ENCODE measurements around the gene CAGE1. TPM values are rescaled to one million over a fixed set of nuclear protein-coding genes. Genes with fewer than 3 reads are reported as not detected.

The CAGE1 gene
- polyA plus RNA-seq, 2 of the 4 experiments (the other 2 are of a cell fraction): 0.09 to 0.12 TPM

DNA sequence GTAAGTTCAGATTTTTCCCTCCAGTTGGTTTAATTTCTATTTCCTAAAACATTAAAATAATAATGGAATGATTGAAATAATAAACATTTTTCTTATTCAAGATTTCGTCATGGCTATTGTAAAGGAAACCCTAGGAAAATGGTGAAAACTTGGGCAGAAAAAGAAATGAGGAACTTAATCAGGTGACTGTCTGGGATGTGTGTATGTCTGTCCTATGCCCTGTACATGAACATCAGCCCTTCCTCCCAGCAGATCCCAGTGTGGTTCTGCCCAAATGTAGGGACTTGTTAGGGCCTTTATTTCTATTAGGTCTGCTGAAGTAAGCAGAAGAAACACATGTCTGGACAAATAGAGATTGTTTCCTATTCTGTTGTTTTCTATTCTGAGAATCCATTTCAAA is 13.2 kb upstream of the CAGE1 start:
- CTCF ChIA-PET: no interaction called here
- POLR2A ChIA-PET: no interaction called here
- FAIRE-seq: no peak
- Histone ChIP-seq H3K9me3 (no peaks in the 10 kb centered on the region), H3K4me1 (no peaks in the 10 kb centered on the region), H3K27ac (no peak overlapping the region), H3K4me2 (no peak overlapping the region), H3K4me3 (no peak overlapping the region)
- no peak for DNase-seq (ENCODE audit: low read depth in 1 of 2, low spot score in 1 of 2)
- ATAC-seq: no peak
- TF ChIP-seq ZC3H11A (IDR thresholded peaks at IDR 0.05) (no peak), JUNB (IDR thresholded peaks at IDR 0.05) (no peak), PHF8 (IDR thresholded peaks at IDR 0.05; ENCODE audit: borderline replicate concordance, low read depth) (no peak), RARB (CRISPR knock-in tag; IDR thresholded peaks at IDR 0.05) (no peak), FOXS1 (CRISPR knock-in tag; IDR thresholded peaks at IDR 0.05) (no peak), FOSL2 (IDR thresholded peaks at IDR 0.05) (no peak), FOSL2 (CRISPR knock-in tag; IDR thresholded peaks at IDR 0.05) (no peak), CBX2 (IDR thresholded peaks at IDR 0.05; ENCODE audit: borderline replicate concordance, low read depth) (no peak), KDM5A (IDR thresholded peaks at IDR 0.05) (no peak), RNF2 (IDR thresholded peaks at IDR 0.05; ENCODE audit: borderline replicate concordance, low read depth) (no peak)
- TF ChIP-seq, protein P1, sequence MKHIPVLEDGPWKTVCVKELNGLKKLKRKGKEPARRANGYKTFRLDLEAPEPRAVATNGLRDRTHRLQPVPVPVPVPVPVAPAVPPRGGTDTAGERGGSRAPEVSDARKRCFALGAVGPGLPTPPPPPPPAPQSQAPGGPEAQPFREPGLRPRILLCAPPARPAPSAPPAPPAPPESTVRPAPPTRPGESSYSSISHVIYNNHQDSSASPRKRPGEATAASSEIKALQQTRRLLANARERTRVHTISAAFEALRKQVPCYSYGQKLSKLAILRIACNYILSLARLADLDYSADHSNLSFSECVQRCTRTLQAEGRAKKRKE (CRISPR knock-in tag; IDR thresholded peaks at IDR 0.05; ENCODE audit: low read depth): no peak
- WGBS (ENCODE audit: missing lambda C conversion rate): 88% methylated on average over 1 of the region's 1 CpG

DNA sequence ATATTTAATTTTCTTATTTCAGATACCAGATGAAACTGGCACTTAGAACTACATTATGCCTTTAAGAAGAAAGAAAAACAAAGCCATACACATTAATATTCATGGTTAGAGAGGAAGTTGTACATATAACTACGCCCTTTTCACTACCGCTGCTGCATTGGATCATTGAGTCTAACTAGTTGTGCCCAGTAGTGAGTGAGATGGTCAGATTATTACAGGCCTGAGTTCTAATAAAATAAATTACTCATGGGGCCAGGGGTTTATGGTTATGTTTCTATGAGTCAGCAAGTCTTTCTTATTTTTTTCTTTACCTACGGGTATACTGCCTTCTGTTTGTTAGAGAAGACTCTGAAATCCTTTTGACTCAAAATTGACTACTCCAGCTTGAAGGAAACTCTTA is 11.5 kb upstream of the CAGE1 start:
- ChIA-PET POLR2A (no interaction called here), CTCF (interaction anchor here (0.7 to 1.9 kb wide), 3 partner anchors 19 to 112 kb away, joined by 3 to 4 read pairs (median 4); no protein-coding TSS in a partner anchor)
- Histone ChIP-seq H3K4me2 (no peak overlapping the region), H3K4me1 (no peaks in the 10 kb centered on the region), H3K27ac (no peak overlapping the region), H3K4me3 (no peak overlapping the region), H3K9me3 (no peaks in the 10 kb centered on the region)
- FAIRE-seq: no peak
- ATAC-seq: no peak
- TF ChIP-seq, protein P2, sequence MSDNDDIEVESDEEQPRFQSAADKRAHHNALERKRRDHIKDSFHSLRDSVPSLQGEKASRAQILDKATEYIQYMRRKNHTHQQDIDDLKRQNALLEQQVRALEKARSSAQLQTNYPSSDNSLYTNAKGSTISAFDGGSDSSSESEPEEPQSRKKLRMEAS (IDR thresholded peaks at IDR 0.05): no peak
- TF ChIP-seq RNF2 (IDR thresholded peaks at IDR 0.05; ENCODE audit: borderline replicate concordance, low read depth) (no peak), SMC3 (IDR thresholded peaks at IDR 0.05) (no peak), FOSL2 (IDR thresholded peaks at IDR 0.05) (no peak), FOSL2 (CRISPR knock-in tag; IDR thresholded peaks at IDR 0.05) (no peak), MAZ (IDR thresholded peaks at IDR 0.05; ENCODE audit: borderline replicate concordance, low read depth, low read length) (no peak), CBX2 (IDR thresholded peaks at IDR 0.05; ENCODE audit: borderline replicate concordance, low read depth) (no peak), HEYL (CRISPR knock-in tag; IDR thresholded peaks at IDR 0.05) (no peak), NPAS2 (CRISPR knock-in tag; IDR thresholded peaks at IDR 0.05; ENCODE audit: borderline replicate concordance) (no peak), HOXB13 (CRISPR knock-in tag; IDR thresholded peaks at IDR 0.05; ENCODE audit: low read depth) (no peak), EP300 (IDR thresholded peaks at IDR 0.05) (no peak), ZC3H11A (IDR thresholded peaks at IDR 0.05) (no peak), NR3C1 (IDR thresholded peaks at IDR 0.05) (no peak), CHD2 (IDR thresholded peaks at IDR 0.05; ENCODE audit: low read length, partially characterized antibody) (no peak), RCOR1 (IDR thresholded peaks at IDR 0.05; ENCODE audit: low read depth, low read length) (no peak), NFE2L2 (conservative IDR thresholded peaks at IDR 0.05; ENCODE audit: low read length) (no peak)
- TF ChIP-seq, protein P1 (CRISPR knock-in tag; IDR thresholded peaks at IDR 0.05; ENCODE audit: low read depth): no peak
- TF ChIP-seq, protein P3, sequence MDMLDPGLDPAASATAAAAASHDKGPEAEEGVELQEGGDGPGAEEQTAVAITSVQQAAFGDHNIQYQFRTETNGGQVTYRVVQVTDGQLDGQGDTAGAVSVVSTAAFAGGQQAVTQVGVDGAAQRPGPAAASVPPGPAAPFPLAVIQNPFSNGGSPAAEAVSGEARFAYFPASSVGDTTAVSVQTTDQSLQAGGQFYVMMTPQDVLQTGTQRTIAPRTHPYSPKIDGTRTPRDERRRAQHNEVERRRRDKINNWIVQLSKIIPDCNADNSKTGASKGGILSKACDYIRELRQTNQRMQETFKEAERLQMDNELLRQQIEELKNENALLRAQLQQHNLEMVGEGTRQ (IDR thresholded peaks at IDR 0.05): no peak
- no peak for DNase-seq (ENCODE audit: low read depth in 1 of 2, low spot score in 1 of 2)
- 78% methylated on average over 3 of the region's 3 CpGs for WGBS (ENCODE audit: missing lambda C conversion rate)

Measured in A549 (cell line).